Hematopoietic multipotent progenitor cell treated with erythropoietin and hydrocortisone succinate and interleukin-3 and kit ligand, for 15 days (in vitro differentiated cells): ENCODE results near the gene ZBTB7B.

Experiments
- DNase-seq: peaks from one replicate; pipeline ENCODE4 v3.0.0-alpha.2; 2015; ENCODE audit warnings: low spot score

ZBTB7B gene

DNA sequence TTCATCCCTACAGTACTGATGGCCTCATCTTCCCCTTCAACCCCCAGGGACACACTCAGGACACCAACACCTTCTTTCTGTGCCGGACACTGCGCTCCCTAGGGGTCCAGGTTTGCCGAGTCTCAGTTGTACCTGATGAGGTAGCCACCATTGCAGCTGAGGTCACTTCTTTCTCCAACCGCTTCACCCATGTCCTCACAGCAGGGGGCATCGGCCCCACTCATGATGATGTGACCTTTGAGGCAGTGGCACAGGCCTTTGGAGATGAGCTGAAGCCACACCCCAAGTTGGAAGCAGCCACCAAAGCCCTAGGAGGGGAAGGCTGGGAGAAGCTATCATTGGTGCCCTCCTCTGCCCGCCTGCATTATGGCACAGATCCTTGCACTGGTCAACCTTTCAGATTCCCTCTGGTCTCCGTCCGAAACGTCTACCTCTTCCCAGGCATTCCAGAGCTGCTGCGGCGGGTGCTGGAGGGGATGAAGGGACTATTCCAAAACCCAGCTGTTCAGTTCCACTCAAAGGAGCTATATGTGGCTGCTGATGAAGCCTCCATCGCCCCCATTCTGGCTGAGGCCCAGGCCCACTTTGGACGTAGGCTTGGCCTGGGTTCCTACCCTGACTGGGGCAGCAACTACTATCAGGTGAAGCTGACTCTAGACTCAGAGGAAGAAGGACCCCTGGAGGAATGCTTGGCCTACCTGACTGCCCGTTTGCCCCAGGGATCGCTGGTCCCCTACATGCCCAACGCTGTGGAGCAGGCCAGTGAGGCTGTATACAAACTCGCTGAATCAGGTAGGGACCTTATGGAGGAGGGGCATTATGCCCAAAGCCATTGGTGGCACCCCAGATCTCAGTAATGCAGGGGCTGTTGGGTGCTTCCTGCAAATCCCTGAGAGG, 14.3 kb upstream of the ZBTB7B start:
- no peak for DNase-seq

DNA sequence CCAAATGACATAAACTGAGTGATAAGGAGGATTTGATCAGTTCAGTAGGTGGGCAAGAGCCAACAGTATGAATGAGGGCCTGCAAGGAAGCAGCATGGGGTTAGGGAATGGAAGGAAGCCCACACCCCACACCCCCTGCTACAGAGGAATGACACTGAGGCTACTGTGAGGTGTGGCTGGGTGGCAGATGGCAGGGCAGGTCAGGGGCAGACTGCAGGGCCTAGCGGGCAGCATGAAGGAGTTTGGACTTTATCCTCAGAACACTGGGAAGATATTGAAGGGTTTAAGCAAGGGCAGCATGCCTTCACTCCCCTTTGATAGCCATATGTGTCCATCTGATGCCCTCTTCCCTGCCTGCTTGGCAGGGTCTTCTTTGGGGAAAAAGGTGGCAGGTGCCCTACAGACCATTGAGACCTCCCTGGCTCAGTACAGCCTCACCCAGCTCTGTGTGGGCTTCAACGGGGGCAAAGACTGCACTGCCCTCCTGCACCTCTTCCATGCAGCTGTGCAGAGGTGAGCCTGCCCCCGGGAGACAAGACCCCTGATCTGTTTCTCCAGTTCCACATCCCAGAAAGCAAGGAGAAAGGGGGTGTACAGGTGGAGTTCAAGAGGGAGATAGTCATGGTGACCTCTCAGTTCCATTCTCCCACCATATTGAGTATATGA, 13.3 kb upstream of the ZBTB7B start:
- no peak for DNase-seq

DNA sequence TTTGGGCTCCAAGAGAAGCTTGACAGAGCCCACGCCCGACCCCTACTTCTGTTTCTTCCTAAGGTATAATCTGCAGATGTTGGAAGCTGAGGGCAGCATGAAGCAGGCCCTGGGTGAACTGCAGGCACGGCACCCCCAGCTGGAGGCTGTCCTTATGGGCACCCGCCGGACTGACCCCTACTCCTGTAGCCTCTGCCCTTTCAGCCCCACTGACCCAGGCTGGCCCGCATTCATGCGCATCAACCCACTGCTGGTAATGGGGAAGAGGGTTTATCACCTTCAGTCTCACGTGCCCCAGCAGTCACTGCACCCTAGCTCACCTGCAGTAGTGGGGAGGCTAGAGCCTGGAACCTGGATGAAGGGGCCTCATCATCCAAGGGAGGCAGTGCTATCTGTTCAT, 12.3 kb upstream of the ZBTB7B start:
- no peak for DNase-seq

DNA sequence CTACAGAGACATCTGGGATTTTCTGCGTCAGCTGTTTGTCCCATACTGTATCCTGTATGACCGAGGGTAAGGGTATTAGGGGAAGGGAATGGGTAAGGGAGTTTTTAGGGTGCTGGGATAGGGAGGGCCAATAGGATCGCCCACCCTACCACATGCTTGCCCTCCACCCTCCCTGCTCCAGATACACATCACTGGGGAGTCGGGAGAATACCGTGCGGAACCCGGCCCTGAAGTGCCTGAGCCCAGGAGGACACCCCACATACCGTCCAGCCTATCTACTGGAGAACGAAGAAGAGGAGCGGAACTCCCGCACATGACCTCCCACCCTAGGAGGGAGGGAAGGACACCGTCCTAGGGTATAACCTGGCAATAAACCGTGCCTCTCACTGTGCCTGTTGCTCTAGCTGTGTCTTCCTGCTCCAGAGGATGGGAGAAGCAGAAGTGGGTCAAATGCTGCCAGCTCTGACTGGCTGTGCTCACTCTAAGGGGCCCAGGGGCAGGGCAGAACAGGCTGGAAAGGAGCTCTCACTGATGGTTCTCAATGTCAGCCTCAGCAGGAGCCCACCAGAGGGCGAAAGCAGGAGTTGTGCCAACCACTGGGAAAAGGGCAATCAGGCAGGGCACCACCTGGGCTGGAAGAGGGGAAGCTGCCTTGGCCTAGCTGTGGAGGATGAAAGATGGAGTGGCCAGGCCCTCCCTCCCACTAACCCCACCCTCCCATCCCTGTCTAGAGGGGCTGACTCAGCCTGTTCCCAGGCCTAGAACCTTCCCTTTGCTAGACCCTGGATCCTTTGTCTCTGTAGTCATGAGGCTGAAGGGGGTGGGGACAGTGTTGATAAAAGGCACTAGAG, 9.7 kb upstream of the ZBTB7B start:
- DNase-seq: no peak

DNA sequence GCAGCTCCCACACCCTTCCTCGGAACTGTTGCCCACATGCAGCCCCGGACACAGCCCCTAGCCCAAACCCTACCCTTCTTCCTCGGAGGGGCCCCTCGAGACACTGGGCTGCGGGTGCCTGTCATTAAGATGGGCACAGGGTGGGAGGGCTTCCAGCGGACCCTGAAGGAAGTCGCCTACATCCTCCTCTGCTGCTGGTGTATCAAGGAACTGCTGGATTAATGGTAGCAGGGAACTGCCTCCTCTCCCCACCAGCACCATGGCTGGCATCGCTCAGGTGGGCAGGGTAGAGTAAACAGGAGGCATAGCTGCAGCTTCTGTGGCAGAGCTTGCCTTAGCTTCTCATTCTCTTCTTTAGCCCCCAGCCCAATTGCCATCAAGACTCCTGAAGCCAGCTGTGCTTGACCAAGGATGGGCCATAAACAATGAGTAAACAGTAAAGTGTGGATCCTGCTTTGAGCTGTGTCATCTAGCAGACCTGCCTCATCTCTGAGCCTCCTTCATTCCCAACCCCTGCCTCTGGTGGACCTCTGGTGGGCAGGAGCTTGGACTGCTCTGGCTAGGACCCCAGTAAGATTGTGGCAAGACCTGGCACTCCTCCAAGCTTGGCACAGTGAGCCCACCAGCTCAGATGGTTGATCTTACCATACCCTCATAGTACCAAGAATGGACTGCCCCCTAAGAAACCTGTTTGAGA, 8.9 kb upstream of the ZBTB7B start, which contains the start of gene LENEP:
TSS of gene LENEP (plus strand) at position 15 of the 697 bp plus-strand sequence. CDS start at position 37, 22 bp downstream.
- no peak for DNase-seq

DNA sequence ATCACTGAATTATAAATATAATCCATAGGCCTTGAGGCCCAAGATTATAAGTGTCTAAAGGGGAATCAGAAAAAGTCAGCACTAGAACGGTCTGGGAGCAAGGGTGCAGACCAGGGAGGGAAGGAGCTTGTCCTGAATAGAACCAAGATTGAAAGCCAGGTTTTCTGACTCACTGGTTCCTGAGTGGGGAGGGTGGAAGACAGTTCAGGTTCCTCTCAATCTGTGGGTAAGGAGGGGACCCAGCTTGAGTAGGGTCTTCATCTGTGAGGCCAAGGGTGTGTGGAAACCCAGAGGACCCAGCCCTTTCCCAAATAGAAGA, 8.4 kb upstream of the ZBTB7B start:
- DNase-seq: no peak

DNA sequence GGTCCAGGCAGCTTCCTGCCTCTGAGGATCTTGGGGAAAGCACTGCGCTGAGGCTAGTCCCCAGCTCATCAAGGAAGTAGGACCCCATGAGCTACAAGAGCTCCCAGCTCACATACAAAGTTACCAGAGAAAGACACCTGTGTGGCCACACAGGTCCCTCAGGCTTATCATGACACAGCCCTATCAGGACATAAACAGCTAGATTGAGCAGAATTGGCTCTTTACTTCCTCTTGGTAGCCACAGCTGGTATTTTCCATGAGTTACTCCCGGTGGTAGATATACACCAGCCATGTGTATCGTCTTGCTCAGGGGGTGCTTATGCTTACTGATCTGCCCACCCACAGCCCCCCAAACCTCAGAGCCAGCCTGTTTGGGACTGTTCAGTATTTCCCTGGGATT, 8.0 kb upstream of the ZBTB7B start:
- no peak for DNase-seq

DNA sequence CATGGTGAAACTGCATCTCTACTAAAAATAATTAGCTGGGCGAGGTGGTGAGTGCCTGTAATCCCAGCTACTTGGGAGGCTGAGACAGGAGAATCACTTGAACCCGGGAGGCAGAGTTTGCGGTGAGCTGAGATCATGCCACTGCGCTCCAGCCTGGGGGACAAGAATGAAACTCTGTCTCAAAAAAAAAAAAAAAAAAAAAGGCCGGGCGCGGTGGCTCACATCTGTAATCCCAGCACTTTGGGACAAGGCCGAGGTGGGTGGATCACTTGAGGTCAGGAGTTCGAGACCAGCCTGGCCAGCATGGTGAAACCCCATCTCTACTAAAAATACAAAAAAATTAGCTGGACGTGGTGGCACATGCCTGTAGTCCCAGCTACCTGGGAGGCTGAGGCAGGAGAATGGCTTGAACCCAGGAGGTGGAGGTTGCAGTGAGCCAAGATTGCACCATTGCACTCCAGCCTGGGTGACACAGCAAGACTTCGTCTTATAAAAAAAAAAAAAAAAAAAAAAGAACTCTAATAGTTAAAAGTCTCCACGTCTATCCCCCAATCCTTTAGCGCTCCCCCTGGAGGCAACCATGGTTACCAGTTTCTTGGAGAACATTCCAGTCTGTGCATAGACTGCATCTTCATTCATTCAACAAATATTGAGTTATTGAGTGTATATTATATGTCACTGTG, 7.2 kb upstream of the ZBTB7B start:
- DNase-seq: peak; percentile 72

DNA sequence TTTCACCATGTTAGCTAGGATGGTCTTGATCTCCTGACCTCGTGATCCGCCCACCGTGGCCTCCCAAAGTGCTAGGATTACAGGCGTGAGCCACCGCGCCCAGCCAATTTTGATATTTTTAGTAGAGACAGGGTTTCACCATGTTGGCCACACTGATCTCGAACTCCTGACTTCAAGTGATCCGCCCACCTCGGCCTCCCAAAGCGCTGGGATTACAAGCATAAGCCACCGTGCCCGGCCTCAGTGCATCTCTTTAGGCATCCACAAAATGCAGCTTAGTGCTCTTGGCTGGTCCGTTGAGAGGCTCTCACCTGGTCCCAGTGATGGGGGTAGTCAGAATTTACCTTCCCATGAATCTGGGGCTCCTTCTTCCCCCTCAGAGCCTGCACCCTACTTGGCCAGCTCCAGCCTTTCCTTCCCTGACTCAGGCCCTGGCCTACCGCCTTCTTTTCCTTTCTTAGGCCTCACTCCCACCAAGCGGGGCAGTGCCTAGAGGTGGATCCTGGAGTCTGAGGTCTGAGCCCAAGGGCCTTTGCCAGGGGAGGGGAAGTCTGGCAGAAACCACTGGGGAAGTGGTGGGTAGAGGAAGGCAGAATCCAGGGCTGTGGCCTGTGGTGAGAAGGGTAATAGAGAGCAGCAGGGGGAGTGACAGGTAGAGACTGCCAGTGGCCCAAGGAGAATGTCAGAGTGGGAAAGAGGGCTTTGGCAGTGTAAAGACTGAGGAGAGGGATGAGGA, 5.5 kb upstream of the ZBTB7B start:
- DNase-seq: no peak

DNA sequence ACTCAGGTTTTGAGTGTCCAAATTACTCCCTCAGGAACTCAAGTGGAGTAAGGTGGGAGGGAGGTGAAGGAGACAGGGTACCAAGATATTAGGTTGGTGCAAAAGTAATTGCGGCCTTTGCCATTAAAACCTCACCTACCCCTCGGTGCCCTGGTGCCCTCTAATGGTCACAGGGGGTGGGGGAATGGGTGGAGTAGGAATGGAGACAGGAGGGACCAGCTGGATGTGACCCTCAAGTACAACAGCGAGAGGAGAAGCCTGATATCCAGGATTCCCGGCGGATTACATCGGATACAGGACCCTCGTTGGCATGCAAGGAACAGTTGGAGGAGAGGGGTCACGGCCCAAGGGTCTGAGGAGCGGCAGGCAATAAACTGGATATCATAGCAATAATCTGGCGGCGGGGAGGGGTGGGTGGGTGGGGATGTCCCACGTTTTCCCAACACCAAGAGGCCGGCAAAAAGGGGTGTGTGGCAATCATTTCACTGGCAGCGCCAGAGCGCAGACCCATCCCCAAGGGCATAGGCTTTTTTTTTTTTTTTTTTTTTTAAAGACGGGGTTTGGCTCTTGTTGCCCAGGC, 4.3 kb upstream of the ZBTB7B start:
- DNase-seq: no peak

DNA sequence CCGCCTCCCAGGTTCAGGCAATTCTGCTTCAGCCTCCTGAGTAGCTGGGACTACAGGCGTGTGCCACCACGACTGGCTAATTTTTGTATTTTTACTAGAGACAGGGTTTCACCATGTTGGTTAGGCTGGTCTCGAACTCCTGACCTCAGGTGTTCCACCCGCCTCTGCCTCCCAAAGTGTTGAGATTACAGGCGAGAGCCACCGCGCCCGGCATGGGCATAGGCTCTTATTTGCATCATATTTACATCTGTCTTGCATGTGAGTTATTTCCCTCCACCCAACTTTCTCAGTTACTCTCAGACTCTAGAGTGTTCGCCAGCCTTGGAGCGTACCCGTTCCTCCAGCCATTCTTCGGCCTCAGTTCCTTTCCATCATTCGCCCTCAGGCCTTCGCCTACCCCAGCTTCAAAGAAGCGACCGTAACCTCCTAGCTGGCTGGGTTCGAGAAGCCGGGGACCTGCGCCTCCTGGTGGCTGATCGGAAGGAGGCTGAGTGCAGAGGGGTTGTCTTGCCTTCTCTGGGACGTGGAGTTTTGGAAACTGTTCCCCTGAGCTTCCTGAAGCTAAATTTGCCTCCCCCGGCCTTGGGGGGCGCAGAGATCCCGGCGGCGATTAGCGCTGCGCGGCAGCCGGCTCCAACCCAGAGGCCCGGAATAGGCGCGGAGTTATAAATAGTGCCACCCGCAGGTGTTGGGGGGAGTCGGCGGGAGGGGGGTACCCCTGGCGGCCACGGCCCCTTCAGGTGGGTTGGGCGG, 3.6 kb upstream of the ZBTB7B start:
- DNase-seq: peak; percentile 78

DNA sequence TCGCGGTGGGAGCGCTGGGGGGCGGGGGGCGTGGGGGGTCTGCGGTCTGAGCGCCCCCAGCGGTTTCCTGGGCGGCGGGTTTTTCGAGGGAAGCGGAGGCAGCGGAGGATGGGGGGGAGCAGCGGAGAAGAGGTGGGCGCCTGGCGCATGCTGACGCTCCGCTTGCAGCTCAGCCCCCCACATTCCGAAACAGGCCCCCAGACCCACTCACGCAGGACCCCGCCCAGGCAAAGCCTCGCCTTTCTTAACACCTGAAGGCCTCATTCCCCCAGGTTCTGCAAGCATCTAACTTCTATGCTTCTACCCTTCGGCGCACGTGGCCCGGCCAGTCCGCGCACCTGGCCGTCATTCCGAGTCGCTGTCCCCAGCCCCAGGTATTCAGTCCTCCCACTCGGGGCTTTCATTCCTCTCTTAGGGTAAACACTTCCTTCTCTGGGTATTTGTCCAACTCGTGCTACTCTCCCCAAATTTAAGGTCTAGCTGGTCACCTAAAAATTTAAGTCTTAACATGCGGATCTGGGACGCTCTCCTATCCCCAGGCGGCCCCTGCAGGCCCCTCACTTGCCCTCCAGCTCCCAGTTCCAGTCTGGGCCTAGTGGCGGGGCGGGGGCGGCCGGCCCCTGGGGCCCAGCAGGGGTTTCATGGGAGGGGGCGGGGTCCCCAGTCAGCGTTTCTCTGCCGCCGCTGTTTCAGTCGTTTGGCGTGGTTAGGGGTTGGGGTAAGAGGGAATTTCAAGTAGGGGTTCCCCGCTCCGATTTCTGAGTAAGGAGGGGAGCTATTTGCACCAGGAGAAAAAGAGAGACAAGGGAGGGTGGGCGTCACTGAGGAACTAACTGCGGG, 2.8 kb upstream of the ZBTB7B start:
- no peak for DNase-seq

DNA sequence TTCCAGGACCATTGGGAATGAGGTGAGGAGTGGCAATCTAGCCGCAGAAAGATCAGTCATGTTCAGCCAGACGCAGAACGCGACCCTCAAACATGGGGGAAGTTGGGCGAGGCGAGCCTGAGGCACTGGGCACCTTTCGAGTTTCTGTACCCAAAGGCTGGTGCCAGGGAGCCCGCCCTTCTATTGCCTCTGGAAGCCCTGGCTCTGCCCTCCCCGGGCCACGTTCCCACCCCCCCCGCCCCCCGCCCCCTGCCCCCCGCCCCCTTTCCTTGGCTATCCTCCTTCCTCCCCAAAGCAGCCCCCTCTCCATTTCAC, 2.2 kb upstream of the ZBTB7B start:
- DNase-seq: no peak

DNA sequence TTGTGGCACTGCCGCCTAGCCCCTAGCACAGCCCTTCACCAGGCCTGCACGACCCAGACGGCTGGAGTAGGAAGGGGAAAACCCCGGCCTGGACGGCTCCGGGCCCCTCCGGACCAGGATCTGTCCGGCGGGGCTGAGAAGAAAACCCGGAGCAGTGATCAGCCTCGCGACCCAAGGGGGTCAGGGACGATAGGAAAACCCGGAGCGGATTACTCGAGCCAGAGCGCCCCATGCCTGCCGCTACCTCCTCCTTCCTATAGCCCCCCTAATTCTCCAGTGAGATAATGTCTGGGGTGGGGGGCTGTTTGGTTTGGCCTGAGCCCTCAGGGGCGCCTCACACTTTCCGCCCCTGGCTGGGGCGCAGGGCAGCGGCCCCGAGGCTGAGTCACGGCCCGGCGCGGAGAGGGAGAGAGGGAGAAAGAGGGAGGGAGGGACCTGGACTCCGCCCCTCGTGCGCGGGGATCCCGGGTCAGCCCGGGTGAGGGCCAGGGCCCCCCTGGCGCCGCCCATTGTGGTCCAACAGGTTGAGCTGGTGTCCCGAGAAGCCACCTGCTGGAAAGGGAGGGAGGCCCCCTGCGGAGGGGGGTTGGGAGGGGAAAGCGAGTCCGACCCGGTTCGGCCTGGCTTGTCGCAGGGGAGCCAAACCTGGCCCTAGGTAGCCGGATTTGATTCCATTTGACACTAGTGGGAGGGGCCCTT, 1.7 kb upstream of the ZBTB7B start:
- peak; percentile 72 for DNase-seq

DNA sequence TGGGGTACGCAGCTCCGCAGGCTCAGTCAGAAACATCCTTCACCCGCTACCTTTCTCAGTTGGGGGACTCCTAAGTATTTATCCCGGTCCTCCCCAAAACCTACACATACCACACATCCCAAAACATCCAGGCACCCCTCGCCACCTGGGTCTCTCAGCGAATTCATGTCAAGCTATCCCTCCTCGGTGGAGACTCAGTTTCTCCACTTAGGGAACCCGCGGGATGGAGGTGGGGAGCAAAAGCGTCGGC, 1.3 kb upstream of the ZBTB7B start:
- no peak for DNase-seq

DNA sequence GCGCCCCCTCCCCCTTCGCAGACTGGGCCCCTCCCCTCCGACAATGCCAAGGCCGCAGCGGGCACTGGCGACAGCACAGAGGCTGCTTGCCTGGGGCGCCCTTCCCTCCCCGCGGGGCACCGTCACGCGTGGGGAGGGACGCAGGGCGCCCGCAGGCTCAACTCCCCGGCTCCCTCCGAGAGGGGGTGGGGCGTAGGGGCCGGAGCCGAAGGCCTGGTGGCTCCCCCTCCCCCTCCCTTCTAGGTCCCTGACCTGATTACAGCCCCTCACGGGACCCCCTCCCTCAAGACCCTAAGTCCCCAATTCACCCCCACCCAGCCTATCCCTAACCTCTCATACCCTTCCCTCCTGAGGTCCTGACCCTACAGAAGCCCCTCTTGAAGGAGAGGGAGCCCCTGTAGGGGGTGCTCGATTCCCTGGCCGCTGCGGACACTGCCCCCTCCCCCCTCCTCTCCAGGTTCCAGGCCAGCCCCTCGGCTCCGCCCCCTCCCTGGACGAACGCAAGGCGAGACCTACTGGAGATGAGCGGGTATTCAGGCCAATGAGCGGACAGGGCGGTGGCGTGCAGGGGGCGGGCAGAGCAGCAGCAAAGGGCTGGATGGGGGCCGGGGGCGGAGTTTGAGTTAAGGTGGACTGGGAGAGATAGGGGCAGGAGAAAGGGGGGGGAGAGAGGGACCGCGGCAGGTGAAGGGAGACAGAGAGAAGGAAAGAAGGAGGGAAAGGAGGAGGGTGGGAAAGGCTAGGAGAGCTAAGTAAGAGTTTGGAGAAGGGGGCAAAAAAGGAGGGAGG, 733 bp upstream of the ZBTB7B start:
- peak; percentile 96 for DNase-seq

DNA sequence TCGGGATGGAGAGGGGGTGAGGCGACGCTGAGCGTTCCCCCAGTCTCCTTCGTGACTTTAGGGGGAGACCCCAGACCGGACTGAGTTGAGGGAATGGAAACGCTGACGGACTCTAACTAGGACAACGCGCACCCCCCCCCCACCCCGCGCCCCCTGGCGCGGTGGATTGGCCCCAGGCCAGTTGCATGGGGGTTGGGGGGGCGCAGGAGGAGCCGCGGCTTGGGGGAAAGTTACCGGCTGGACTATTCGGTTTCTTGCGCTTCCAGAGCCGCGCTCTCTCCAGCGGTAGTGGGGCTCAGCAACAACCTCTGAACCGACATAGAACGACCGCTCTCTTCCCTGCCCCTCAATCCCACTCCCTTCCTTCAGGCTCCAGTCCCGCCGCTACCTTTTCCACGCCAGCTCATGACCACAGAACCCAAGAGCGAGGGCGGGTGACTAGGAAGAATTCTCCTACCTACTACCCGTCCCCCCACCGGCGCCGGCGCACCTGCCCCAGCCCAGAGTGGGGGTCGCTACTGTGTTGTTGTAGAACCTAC, 694 bp downstream of the ZBTB7B start:
- DNase-seq: no peak
